Medulla oblongata (tissue), 1 donor: Measurements from ENCODE around the gene RSAD1.

Source experiments
- DNase-seq: peaks from one replicate; pipeline ENCODE4 v3.0.0-alpha.2; 2015; ENCODE audit errors: extremely low spot score

The RSAD1 gene

GRCh38 chr17:50458270-50458669 lies 20.4 kb upstream of the RSAD1 start:
- no peak for DNase-seq

DNA sequence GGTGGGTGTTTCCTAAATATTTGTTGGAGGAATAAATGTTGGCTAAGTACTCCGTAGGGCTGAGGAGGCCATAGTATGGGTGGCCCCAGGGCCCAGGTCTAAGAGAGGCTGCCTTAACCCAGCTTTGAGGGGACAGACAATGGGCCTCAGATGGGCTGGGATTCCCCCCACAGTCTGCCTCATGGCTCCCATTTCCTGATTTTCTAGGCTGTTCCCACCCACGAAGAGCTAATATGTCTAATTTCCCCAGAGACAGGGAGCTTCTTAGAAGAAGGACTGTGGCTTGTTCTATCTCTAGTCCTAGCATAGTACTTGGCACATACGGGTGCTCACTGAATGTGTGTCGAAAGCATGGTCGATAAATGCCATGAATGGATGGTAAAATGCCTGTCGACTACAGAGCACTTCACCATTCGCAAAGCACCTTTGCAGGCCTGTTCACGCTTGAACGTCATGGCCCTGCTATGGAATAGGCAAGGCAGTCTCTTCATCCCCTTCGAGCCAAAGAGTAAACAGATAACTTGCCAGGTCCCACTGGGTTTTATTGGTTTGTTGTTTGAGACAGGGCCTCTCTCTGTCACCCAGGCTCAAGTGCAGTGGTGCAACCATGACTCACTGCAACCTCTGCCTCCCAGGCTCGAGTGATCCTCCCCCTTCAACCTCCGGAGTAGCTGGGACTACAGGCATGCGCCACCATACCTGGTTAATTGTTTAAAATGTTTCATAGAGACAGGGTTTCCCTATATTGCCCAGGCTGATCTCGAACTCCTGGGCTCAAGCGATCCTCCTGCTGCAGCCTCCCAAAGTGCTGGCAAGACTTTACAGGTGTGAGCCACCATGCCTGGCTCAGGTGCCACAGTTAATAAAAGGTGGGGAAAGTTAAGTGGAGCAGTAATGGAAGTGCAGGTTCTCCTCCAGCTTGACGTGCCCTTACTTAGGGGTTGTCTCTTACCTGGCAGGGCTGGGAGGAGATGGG lies 19.7 kb upstream of the RSAD1 start:
- DNase-seq = no peak

- no peak for DNase-seq
These were observed 18.9 kb upstream of the RSAD1 start for GRCh38 chr17:50459756-50460155.

GRCh38 chr17:50460831-50461526 lies 17.7 kb upstream of the RSAD1 start:
- no peak for DNase-seq

- DNase-seq = no peak
These were observed 17.0 kb upstream of the RSAD1 start for GRCh38 chr17:50461550-50462132.

GRCh38 chr17:50462446-50462845 lies 16.2 kb upstream of the RSAD1 start:
- DNase-seq = no peak

DNA sequence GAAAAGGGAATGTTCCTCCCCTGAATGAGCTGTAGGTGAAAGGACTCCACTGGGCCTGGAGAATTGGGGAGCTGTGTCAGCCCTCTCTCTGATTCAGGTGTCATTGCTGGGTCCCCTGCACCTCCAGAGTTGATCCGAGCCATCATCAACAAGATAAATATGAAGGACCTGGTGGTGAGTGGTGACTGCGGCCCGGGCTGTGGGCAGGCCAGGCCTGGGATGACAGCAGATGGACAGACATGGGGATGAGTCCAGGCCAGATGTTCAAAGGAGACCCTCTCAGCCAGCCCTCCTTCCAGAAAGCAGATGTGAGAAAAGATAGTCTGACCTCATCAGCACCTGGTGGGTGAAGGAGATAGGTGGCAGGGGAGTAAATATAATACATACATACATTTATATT lies 14.5 kb upstream of the RSAD1 start:
- no peak for DNase-seq

GRCh38 chr17:50464736-50465135 lies 13.9 kb upstream of the RSAD1 start:
- no peak for DNase-seq

GRCh38 chr17:50465171-50465570 lies 13.5 kb upstream of the RSAD1 start:
- no peak for DNase-seq

GRCh38 chr17:50465635-50466034 lies 13.0 kb upstream of the RSAD1 start:
- DNase-seq = no peak

- DNase-seq = no peak
These were observed 12.1 kb upstream of the RSAD1 start for GRCh38 chr17:50466371-50467113.

- DNase-seq = no peak
These were observed 11.4 kb upstream of the RSAD1 start for GRCh38 chr17:50467114-50467854.

GRCh38 chr17:50467855-50468303 lies 10.8 kb upstream of the RSAD1 start:
- DNase-seq = no peak

DNA sequence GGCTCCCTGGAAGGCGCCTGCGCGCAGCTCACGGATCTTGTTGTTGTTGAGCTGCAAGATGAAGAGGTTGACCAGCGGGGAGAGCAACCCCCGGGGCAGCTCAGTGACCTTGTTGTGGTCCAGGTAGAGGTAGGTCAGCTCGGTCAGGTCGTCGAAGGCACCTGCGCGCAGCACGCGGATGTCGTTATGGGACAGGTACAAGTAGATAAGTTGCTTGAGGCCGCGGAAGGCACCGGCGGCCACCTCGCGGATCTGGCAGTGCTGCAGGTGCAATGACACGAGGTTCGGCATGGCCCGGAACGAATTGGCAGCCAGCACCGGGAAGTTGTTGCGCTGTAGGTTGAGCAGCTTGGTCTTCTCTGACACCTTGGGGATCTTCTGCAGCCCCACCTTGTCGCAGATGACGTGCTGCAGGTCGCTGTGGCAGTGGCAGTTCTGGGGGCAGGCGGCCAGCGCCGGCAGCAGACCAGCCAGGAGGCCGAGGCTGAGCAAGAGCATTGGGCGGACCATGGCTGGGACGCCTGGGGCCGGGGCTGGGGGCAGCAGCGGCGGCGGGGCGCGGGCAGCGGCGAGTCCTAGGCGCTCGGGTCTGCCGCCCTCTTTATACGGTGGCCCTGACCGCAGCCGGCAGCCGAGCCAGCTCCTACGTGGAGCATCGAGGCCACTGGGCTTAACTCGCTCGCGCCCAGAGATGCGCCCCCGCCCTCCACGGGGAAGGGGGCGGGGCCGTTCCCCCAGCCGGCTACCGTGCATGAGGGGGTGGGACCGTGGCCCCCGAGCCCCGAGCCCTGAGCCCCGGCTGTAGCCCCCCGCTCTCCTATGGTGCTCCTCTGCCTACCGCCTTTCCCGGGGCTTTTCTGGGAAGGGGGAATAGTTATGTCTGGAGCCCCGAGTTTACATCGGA lies 10.1 kb upstream of the RSAD1 start, which contains the start of gene CHAD:
TSS of gene CHAD (minus strand) at position 577 of the 904 bp plus-strand sequence. CDS start at position 510, 67 bp downstream.
- DNase-seq = no peak

GRCh38 chr17:50469208-50469605 lies 9.5 kb upstream of the RSAD1 start:
- DNase-seq = no peak

DNA sequence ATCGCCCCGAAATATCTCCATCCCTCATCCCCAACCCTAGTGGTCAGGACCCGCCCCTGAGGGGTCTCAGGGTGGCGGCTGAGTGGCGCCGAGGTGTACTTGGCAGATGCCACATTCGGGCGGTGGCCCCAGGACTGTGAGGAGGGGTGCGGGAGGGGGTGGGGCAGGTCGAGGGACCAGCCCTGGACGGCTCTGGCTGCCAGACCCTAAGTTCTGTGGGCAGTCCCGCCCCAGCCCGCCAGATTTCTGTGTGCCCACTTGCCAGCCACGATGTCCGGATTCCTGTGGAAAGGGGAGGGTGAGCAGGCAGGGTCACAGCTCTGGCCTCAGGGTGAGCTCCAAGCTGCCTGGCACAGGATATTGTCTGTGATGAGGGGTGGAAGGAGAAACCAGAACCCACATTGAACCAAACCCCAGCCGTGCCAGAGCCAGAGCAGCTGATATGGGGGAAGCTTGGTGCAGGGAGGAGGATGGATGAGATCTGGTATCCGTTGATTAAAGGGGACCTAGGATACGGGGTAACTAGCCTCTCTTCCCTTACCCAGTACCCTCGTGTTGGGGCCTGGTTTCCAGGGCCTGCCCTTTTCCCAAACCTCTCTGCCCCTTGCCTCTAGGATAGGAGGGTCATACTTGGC lies 8.9 kb upstream of the RSAD1 start:
- DNase-seq = no peak

- no peak for DNase-seq
These were observed 8.2 kb upstream of the RSAD1 start for GRCh38 chr17:50470426-50470825.

DNA sequence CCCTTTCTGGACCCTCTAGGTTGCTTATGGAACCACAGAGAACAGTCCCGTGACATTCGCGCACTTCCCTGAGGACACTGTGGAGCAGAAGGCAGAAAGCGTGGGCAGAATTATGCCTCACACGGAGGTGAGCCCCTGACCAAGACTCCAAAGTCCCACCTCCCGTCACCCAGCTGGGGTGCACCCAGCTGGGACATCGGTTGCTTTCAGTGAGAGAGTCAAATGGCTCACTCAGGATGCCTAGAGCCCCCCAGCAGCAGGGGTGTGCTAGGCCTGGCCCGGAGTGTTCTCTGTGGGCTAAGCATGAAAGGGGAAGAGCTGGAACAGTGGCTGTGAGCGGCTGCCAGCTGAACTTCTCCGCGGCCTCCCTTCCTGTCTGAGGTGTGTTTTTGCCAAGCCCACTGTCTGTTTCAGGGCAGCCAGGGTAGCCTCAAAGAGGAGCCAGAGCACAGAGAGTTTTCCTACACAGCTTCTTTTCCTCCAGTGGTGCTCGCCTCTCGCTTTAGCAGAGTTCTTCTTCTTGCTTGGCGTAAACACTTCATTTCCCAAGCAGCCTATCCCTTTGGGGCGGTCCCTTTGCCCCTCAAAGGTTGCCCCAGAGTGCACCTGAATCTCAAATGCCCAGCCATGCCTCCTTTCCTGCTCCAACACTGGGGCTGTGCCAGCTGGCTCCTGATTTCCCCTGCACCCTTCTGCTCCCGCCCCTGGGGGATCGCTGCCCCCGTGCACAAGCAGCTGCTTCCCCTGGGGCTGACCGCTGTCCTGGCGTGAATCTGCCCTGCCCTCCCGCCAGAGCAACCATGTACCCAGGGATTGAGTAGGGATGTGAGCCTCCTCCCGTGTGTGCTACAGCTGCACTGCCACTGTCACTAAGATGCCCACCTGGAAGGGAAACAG lies 7.4 kb upstream of the RSAD1 start:
- DNase-seq = no peak
